Measurements from ENCODE around the gene RALB.
"Not testable (repeated sequence)": the region's sequence is repeated elsewhere in the genome, so short reads cannot be mapped to it uniquely, and the experiment has no call there.

Gene RALB

GRCh38 chr2:120293096-120294007 is 40.7 kb downstream of the RALB start:
- no peak for DNase-seq (ENCODE audit: low spot score)

- no peak for DNase-seq (ENCODE audit: low spot score)
Measured at GRCh38 chr2:120294008-120294340, 41.3 kb downstream of the RALB start.

GRCh38 chr2:120298173-120298835 is 45.7 kb downstream of the RALB start:
- no peak for DNase-seq (ENCODE audit: low spot score)

GRCh38 chr2:120299004-120299403 is 46.4 kb downstream of the RALB start:
- no peak for DNase-seq (ENCODE audit: low spot score)

GRCh38 chr2:120299561-120299960 is 46.9 kb downstream of the RALB start:
- no peak for DNase-seq (ENCODE audit: low spot score)

- DNase-seq (ENCODE audit: low spot score) = no peak
Measured at GRCh38 chr2:120300385-120300784, 47.7 kb downstream of the RALB start.

- DNase-seq (ENCODE audit: low spot score) = no peak
Measured at GRCh38 chr2:120301284-120301683, 48.6 kb downstream of the RALB start.

GRCh38 chr2:120302301-120302700 is 49.6 kb downstream of the RALB start:
- DNase-seq (ENCODE audit: low spot score) = no peak

GRCh38 chr2:120303177-120303576 is 50.5 kb downstream of the RALB start:
- DNase-seq (ENCODE audit: low spot score) = no peak

- DNase-seq (ENCODE audit: low spot score) = peak; percentile 33
Measured at GRCh38 chr2:120305296-120305695, 52.6 kb downstream of the RALB start.

GRCh38 chr2:120305937-120306490 is 53.4 kb downstream of the RALB start:
- DNase-seq (ENCODE audit: low spot score) = no peak

GRCh38 chr2:120307482-120307881 is 54.8 kb downstream of the RALB start:
- DNase-seq (ENCODE audit: low spot score) = no peak

- DNase-seq (ENCODE audit: low spot score) = no peak
Measured at GRCh38 chr2:120308038-120308910, 55.6 kb downstream of the RALB start.

- DNase-seq (ENCODE audit: low spot score) = no peak
Measured at GRCh38 chr2:120310136-120310535, 57.5 kb downstream of the RALB start.

GRCh38 chr2:120310841-120311240 is 58.2 kb downstream of the RALB start:
- not testable (repeated sequence) for DNase-seq (ENCODE audit: low spot score)

- DNase-seq (ENCODE audit: low spot score) = no peak
Measured at GRCh38 chr2:120312076-120312475, 59.4 kb downstream of the RALB start.

GRCh38 chr2:120312860-120313694 is 60.4 kb downstream of the RALB start:
- peak; percentile 77 for DNase-seq (ENCODE audit: low spot score)

GRCh38 chr2:120313695-120314615 is 61.3 kb downstream of the RALB start:
- no peak for DNase-seq (ENCODE audit: low spot score)

GRCh38 chr2:120314690-120315366 is 62.2 kb downstream of the RALB start:
- DNase-seq (ENCODE audit: low spot score) = no peak
